Activated gamma-delta T cell (primary cell): ENCODE measurements around the gene KCNJ16.

ENCODE experiments used
- DNase-seq: peaks from one replicate; lab custom pipeline; 2025; lab: John Stamatoyannopoulos, UW

KCNJ16 gene

GRCh38 chr17:70070305-70071027, 4.6 kb upstream of the KCNJ16 start:
- no peak for DNase-seq

DNA sequence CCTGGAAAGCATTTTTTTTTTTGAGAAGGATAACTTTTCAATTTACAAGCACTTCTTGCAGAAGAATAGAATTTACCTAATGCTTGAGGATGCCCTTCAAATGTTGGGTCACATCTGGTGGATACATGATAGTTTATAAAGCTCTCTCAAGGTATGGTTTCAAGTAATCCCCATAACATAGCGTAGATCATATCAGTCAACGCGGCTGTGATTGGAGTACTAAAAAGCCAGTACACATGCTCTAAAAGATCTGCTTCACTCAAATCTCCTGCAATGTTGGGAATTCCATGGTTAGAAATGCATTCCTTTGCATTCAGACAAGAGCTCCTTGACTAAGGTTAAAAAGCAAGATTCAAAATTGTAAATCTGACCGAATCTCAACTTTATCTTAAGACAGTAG, 3.9 kb upstream of the KCNJ16 start:
- no peak for DNase-seq

DNA sequence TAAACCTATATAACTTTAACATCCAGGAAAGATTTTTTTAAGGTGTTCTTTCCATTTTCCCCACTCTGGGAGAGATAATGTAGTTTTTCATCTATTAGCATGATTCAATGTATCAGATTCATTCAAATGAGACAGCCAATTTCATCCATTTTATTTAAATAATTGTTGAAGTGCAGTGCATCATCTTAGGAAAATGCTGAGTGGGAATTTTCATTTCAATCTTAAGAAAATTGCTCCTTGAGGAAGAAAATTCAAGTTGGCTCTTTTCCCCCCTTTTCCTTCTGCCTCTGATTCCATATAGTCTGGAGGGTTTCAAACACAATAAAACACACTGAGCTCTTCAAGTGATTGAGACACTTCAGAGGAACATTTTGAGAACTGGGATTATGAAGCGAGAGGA, 3.4 kb upstream of the KCNJ16 start:
- DNase-seq, result no peak

GRCh38 chr17:70072546-70073309, 2.3 kb upstream of the KCNJ16 start:
- DNase-seq, result no peak

- no peak for DNase-seq
Measured at GRCh38 chr17:70073310-70073709, 1.7 kb upstream of the KCNJ16 start.

- DNase-seq, result no peak
Measured at GRCh38 chr17:70073799-70074198, 1.2 kb upstream of the KCNJ16 start.

DNA sequence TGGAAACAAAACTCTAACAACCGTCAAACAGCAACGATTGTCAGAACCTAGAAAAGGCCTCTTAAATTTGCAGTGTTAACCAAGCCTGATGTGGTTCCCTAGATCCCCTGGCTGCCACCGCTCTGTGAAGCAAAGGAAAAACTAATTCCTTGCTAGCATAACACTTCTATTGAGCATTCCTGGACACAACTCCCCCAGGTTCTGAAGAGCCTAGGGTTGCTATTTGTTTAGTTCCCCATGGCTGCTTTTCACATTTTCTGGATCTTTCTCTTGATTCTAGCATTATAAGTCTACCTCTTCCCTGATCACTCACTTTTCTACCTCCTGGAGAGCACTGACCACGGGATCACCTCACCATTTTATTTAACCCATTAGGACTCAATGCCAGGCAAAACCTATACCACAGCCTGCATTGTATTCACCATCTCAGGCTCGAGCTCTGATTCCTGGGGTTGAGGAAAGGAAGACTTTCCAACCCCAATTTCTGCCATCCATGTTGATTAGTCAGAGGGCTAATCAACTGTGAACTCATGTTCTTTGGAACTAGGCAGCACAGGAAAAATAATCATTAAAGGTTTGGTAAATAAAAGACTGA, 692 bp upstream of the KCNJ16 start:
- no peak for DNase-seq

DNA sequence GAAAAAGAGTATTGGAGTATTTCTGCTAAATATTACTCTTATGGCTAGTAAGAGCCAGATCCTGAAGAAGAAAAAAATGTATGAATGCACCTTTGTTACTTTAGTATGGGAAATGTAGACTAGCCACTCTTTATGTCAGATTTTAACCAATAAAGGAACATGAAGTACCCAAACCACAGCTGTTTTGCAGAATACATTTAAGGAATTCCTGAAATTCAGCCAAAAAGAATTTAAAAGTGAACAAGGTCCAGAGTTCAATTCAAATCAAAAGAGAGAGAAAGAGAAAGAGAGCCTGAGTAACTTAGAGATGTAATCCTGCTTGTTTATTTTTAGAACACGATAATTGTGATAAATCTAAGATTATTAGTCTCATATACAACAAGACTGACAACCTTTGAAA, 1.2 kb downstream of the KCNJ16 start:
- no peak for DNase-seq

GRCh38 chr17:70076831-70077230, 1.8 kb downstream of the KCNJ16 start:
- DNase-seq, result no peak

DNA sequence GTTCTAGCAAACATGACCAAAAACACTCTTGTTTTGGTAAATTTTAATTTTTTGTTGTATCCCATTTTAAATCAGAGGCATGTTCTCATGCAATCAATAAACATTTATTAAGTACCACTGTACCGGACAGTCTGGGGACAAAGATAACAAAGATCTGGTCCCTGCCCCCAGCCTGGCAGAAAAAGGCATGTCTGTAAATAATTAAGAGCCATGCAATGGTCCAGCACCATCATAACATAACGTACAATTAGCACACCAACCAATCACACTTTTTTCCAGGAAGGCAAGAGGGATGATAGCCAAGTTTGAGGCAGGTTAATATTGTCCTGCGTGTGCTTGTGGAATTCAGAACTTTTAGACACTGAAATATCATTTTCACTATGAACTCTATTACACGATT, 3.5 kb downstream of the KCNJ16 start:
- DNase-seq, result no peak

GRCh38 chr17:70078994-70079531, 4.0 kb downstream of the KCNJ16 start:
- DNase-seq, result no peak

GRCh38 chr17:70080541-70081347, 5.7 kb downstream of the KCNJ16 start:
- DNase-seq, result no peak

- no peak for DNase-seq
Measured at GRCh38 chr17:70081885-70082284, 6.9 kb downstream of the KCNJ16 start.

DNA sequence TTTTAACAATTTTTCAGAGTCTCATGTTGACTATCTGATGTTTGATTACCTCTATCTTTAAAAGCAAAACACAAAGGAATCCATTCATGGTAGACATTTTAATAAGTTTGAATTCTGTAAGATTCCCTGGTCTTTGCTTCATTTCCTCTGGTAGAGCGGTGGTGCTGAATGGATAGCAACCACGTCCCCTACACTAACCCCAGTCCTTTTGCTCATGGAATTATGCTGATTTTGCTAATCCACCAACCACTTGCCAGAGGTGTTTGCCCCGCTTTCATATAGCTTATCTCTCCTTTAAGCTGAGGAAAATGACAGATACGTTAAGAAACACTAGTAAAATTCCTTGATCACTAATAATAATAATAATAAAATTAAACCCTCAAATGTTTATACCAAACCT, 9.5 kb downstream of the KCNJ16 start:
- DNase-seq, result no peak

- DNase-seq, result no peak
Measured at GRCh38 chr17:70086516-70086915, 11.5 kb downstream of the KCNJ16 start.

- DNase-seq, result no peak
Measured at GRCh38 chr17:70089513-70090148, 14.6 kb downstream of the KCNJ16 start.

DNA sequence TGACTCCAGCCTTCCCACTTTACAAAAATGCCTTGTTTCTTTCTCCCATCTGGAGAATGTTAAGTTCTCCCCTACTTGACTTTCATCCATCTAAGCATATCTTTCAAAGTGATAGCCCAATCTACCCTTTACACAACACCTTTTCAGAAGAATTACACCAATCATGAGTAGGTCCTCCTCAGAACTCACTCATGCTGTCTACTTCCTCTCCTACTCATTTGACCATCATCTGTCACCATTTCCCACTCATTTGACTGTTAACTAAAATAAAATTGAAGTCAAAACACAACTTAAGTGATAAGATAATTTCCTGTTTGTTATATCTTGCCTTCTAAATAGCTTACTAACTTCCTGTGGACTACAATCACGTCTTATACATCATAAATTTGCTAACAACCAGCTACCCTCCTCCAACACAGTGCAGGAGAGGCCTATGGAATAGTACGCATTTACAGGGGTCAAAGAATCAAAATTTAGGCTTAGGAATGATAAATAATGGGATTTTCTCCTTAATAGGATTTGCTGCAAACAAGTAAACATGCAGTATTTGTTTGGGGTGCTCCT, 16.1 kb downstream of the KCNJ16 start:
- no peak for DNase-seq

GRCh38 chr17:70091696-70092095, 16.7 kb downstream of the KCNJ16 start:
- no peak for DNase-seq

DNA sequence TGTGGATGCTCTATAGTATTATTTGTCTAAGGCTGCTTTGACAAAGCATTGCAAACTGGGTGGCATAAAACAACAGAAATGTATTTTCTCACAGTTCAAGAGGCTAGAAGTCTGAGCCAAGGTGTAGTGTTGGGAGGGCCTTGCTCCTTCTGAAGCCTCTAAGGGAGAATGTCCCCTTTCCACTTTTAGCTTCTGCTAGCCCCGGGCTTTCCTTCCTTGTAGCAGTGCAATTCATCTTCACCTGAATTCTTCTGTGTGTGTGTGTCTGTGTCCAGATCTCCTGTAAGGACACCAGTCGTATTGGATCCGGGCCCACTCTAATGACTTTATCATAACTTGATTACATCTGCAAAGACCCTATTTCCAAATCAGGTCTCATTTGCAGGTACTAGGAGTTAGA, 18.1 kb downstream of the KCNJ16 start:
- DNase-seq, result no peak

- DNase-seq, result no peak
Measured at GRCh38 chr17:70095455-70095854, 20.4 kb downstream of the KCNJ16 start.

DNA sequence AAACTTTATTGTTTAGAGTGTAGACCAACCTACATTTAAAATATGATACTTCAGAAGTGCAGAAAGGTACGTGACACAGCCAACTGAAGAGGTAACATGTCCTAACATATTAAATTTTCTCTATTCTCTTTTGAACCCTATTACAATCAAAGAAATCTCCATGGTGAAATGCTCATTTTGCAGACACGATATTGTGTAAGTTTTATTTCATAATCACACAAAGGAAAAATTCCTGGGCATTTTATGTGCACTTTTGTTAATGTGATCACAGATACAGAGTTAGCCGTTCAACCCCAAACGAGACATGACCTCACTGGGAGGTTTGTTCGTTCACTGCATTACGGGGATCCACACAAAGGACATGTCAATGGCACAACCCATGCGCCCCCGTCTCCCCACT, 21.8 kb downstream of the KCNJ16 start:
- no peak for DNase-seq
